A673 (cell line): Measurements from ENCODE around the gene PRR33. TPM values are rescaled to one million over a fixed set of nuclear protein-coding genes. Genes with fewer than 3 reads are reported as not detected.

Experiments
- BruUV-seq: library from RNA; stranded (reverse); fragments of 400-500 nt; replicated peaks from 2 replicates; lab custom pipeline; 2021; lab: Mats Ljungman, UMichigan
- CTCF ChIA-PET: fragments of 300-600 bp; sonication (Branson Sonifier 250); formaldehyde crosslinking; loops from one replicate; lab custom pipeline; 2022; ENCODE audit warnings: antibody characterized with exemption; lab: Charles Lee
- POLR2A ChIA-PET: fragments of 300-600 bp; sonication (Branson Sonifier 250); formaldehyde crosslinking; loops from one replicate; lab custom pipeline; 2022; ENCODE audit warnings: antibody characterized with exemption; ENCODE audit not compliant: low non-redundant PET; lab: Charles Lee
- DNase-seq: peaks from one replicate; pipeline ENCODE4 v3.0.0-alpha.2; 2015; ENCODE audit warnings: low spot score
- H3K27ac ChIP-seq: fragments of 200-600 bp; sonication (generic); 2 replicates; pipeline ENCODE4 v1.5.1; 2016; ENCODE audit warnings: mixed run types, low read depth, mild to moderate bottlenecking, mixed read lengths, antibody characterized with exemption, low read length; ENCODE audit not compliant: poor library complexity, severe bottlenecking
- H3K27me3 ChIP-seq: fragments of 200-600 bp; sonication (generic); replicated peaks from 2 replicates; pipeline ENCODE4 v1.6.1; 2017; ENCODE audit warnings: mixed run types, low read depth, mild to moderate bottlenecking, mixed read lengths, antibody characterized with exemption, low read length; ENCODE audit not compliant: insufficient read depth, poor library complexity
- H3K36me3 ChIP-seq: fragments of 200-600 bp; sonication (generic); 2 replicates; pipeline ENCODE4 v1.6.1; 2016; ENCODE audit warnings: mixed run types, mild to moderate bottlenecking, mixed read lengths, antibody characterized with exemption, low read length; ENCODE audit not compliant: insufficient read depth, poor library complexity, severe bottlenecking
- H3K4me1 ChIP-seq: fragments of 200-600 bp; sonication (generic); 2 replicates; pipeline ENCODE4 v1.6.1; 2017; ENCODE audit warnings: mixed run types, mild to moderate bottlenecking, mixed read lengths, antibody characterized with exemption, low read length; ENCODE audit not compliant: insufficient read depth, poor library complexity, severe bottlenecking
- H3K4me3 ChIP-seq: fragments of 200-600 bp; sonication (generic); 2 replicates; pipeline ENCODE4 v1.5.1; 2016; ENCODE audit warnings: low read depth, mixed run types, mild to moderate bottlenecking, mixed read lengths, low read length; ENCODE audit not compliant: poor library complexity, severe bottlenecking
- H3K9me3 ChIP-seq: fragments of 200-600 bp; sonication (generic); 2 replicates; pipeline ENCODE4 v1.6.1; 2016; ENCODE audit warnings: mixed run types, low read depth, mild to moderate bottlenecking, mixed read lengths, antibody characterized with exemption, low read length; ENCODE audit not compliant: poor library complexity, severe bottlenecking
- EZH2 ChIP-seq: fragments of 200-600 bp; sonication (generic); IDR thresholded peaks from 2 replicates; pipeline ENCODE4 v1.6.1; 2017; ENCODE audit warnings: borderline replicate concordance, low read depth, mild to moderate bottlenecking, mixed read lengths, antibody characterized with exemption, low read length; ENCODE audit not compliant: poor library complexity, severe bottlenecking
- intact Hi-C: fragments of 100-400 bp; cut with micrococcal nuclease; formaldehyde crosslinking; loops from one replicate; pipeline ENCODE4 v1.10.0; 2022; ENCODE audit not compliant: unreplicated experiment
- total RNA-seq: library from RNA; stranded (reverse); gene quantifications from 2 replicates; pipeline ENCODE4 v1.2.3, GENCODE V29; 2021
- TF ChIP-seq, protein P1 (sequence below): fragments of 300-800, 200-600 bp; sonication (generic); conservative IDR thresholded peaks from 2 replicates; pipeline ENCODE4 v1.5.1; 2017; ENCODE audit warnings: low read depth, mild to moderate bottlenecking, antibody characterized with exemption, low read length, moderate library complexity, mixed read lengths

The PRR33 gene
- total RNA-seq, 1 experiment from 2014 or later = not detected

DNA sequence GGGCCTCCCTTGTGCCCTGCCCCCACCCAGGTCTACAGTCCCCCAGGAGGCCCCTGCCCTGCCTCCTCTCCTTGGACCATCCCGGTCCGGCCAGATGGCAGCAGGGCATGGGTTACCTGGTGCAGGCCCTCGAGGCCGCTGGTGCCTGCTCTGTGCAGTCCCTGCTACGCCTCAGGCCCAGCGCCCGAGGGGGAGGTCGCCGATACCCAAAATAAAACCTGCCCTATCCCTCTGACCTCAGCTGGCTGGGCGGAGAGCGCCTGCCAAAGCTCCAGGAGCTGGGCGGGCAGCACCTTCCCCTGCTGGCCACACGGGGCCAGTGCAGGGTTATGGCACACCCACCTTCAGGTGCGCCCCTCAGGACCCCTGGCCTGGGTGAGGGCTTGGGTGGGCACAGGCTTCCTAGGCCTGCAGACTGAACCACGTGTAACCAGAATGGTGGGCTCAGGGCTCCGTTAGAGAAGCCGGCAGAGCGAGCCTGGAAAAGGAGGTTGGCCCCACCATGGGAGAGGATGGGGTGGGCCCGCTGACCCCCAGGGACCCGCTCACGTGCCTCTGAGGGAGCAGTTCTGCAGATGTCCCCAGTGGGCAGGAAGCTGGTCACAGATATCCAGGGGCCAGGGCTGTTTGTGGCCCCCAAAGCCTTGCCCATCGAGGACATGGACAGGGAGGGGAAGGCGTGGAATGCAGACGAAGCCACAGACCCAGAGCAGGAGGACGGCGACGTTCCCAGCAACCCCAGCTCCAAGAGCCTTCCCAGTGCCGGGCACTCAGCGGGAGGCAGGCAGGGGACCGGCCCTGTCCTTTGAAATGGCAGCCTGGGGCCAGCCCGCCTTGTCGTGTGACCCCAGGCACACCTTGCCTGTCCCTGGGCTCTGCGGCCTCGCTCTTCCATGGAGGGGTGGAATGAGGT lies 26.1 kb upstream of the PRR33 start:
- no peak for DNase-seq
- no peaks in the 10 kb centered on the region for H3K27me3 ChIP-seq
- CTCF ChIA-PET = no interaction called here
- no TSS peak for BruUV-seq
- intact Hi-C loops = no loop called here
- no peak overlapping the region for H3K4me3 ChIP-seq
- POLR2A ChIA-PET = no interaction called here
- no peaks in the 10 kb centered on the region for H3K9me3 ChIP-seq
- no peak for TF ChIP-seq EZH2
- TF ChIP-seq, protein P1, sequence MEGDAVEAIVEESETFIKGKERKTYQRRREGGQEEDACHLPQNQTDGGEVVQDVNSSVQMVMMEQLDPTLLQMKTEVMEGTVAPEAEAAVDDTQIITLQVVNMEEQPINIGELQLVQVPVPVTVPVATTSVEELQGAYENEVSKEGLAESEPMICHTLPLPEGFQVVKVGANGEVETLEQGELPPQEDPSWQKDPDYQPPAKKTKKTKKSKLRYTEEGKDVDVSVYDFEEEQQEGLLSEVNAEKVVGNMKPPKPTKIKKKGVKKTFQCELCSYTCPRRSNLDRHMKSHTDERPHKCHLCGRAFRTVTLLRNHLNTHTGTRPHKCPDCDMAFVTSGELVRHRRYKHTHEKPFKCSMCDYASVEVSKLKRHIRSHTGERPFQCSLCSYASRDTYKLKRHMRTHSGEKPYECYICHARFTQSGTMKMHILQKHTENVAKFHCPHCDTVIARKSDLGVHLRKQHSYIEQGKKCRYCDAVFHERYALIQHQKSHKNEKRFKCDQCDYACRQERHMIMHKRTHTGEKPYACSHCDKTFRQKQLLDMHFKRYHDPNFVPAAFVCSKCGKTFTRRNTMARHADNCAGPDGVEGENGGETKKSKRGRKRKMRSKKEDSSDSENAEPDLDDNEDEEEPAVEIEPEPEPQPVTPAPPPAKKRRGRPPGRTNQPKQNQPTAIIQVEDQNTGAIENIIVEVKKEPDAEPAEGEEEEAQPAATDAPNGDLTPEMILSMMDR = 0 out of 2 replicates have a peak, but pooled peaks have one; percentile 20
- H3K36me3 ChIP-seq = no peaks in the 10 kb centered on the region
- H3K4me1 ChIP-seq = no peaks in the 10 kb centered on the region
- no peak overlapping the region for H3K27ac ChIP-seq

GRCh38 chr11:1916986-1917522 lies 25.4 kb upstream of the PRR33 start:
- H3K4me3 ChIP-seq = no peak overlapping the region
- intact Hi-C loops = no loop called here
- no peaks in the 10 kb centered on the region for H3K4me1 ChIP-seq
- TF ChIP-seq EZH2 = no peak
- TF ChIP-seq, protein P1 = no peak
- BruUV-seq = no TSS peak
- H3K9me3 ChIP-seq = no peaks in the 10 kb centered on the region
- H3K27ac ChIP-seq = no peak overlapping the region
- POLR2A ChIA-PET = no interaction called here
- no peaks in the 10 kb centered on the region for H3K27me3 ChIP-seq
- H3K36me3 ChIP-seq = no peaks in the 10 kb centered on the region
- CTCF ChIA-PET = no interaction called here
- no peak for DNase-seq

DNA sequence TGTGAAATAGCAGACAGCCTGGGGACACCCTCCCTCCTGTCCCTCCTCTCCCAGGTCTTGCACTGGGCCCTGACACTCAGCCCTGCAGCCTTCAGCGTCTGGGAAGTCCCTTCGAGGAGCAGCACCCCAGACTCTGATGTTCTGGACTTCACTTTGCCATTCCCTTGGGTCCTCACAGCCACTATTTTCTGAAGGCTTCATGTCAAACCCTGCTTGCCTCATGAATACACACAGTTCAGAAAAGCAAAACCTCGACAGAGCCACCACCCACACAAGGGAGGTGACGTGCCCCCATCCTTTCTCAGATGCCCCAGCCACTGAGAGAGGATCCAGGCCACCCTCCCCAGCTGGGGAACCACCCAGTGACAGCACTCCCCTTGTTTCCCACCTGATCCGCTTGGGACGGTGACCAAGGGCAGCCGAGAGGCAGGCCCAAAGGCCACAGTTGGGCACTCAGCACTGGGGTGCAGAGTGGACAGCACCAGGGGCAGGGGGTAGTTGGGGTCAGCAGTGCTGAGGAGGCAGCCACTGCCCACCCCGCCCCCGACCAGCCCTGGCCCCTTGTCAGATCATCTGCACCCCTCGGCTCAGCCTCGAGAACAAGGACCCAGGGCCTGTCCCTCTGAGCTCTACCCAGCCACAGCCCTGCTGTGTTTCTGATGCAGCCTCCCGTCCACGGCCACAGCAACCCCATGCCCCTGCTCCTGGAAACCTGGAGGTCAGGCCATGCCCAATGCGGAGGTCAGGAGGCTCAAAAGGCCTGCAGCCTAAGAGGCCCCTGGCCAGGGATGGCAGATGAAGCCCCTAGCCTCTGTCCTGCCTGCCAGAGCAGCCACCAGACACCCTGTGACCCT lies 24.7 kb upstream of the PRR33 start:
- H3K27ac ChIP-seq = no peak overlapping the region
- ChIA-PET POLR2A (no interaction called here), CTCF (no interaction called here)
- no peaks in the 10 kb centered on the region for H3K36me3 ChIP-seq
- TF ChIP-seq, protein P1 = no peak
- no peak for TF ChIP-seq EZH2
- no peak overlapping the region for H3K4me3 ChIP-seq
- H3K27me3 ChIP-seq = no peaks in the 10 kb centered on the region
- BruUV-seq = no TSS peak
- intact Hi-C loops = no loop called here
- no peaks in the 10 kb centered on the region for H3K4me1 ChIP-seq
- H3K9me3 ChIP-seq = no peaks in the 10 kb centered on the region
- DNase-seq = no peak
